Vagina (tissue), 2 donors: ENCODE results near the gene PLK4.

Experiments
- CTCF ChIP-seq, 3 experiments: fragments of 450-650 bp in 2 of 3; fragments of 200-600 bp in 1 of 3; sonication (generic) in 1 of 3; IDR thresholded peaks; one replicate each; pipeline ENCODE4 v1.5.1; 2017 to 2019; ENCODE audit warnings: antibody characterized with exemption in 3 of 3, mild to moderate bottlenecking in 2 of 3, moderate library complexity in 2 of 3
- POLR2A ChIP-seq, 2 donors: fragments of 450-650 bp; IDR thresholded peaks; one replicate each; pipeline ENCODE4 v1.6.1; 2017; ENCODE audit warnings: antibody characterized with exemption in 2 of 2, mild to moderate bottlenecking in 2 of 2, moderate library complexity in 2 of 2
- POLR2AphosphoS5 ChIP-seq, 2 donors: sonication (generic); formaldehyde crosslinking; IDR thresholded peaks; one replicate each; pipeline ENCODE4 v1.9.0; 2017; ENCODE audit warnings: antibody characterized with exemption in 2 of 2, mild to moderate bottlenecking in 2 of 2, low read depth in 1 of 2; ENCODE audit not compliant: insufficient read depth in 1 of 2

GRCh38 chr4:127843704-127844600 is 36.7 kb upstream of the PLK4 start:
- no peak for TF ChIP-seq CTCF (IDR thresholded peaks at IDR 0.05)
- no peak for TF ChIP-seq POLR2A (IDR thresholded peaks at IDR 0.05)
- TF ChIP-seq POLR2AphosphoS5 (IDR thresholded peaks at IDR 0.05; ENCODE audit: insufficient read depth in 1 of 2, low read depth in 1 of 2), result no peak
